ENCODE results near the gene MFAP3L.

MFAP3L gene

DNA sequence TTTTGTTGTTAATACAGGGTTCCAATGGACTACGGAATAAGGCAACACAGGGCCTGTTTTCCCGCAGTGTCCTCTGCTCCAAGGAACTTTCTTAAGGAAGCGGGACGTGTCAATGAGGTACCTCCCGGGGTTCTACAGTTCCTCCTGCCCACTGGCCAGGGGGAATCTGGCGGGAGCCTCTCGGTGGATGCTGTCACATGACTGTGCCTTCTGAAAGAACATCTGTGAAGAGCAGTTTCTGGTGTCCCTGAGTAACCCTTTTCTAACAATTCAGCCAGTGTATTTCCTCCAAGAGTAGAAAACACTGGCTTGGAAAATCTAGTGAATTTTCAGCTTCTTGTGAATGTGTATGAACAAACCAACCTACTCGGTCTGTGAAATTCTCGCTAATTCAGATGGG lies 32.7 kb downstream of the MFAP3L start:
- in situ Hi-C loops (cut with HindIII; ENCODE audit: low sequenced_read_pairs): no loop called here

- in situ Hi-C loops (cut with HindIII; ENCODE audit: low sequenced_read_pairs): no loop called here
These were observed 37.9 kb downstream of the MFAP3L start for GRCh38 chr4:169988252-169988651.

DNA sequence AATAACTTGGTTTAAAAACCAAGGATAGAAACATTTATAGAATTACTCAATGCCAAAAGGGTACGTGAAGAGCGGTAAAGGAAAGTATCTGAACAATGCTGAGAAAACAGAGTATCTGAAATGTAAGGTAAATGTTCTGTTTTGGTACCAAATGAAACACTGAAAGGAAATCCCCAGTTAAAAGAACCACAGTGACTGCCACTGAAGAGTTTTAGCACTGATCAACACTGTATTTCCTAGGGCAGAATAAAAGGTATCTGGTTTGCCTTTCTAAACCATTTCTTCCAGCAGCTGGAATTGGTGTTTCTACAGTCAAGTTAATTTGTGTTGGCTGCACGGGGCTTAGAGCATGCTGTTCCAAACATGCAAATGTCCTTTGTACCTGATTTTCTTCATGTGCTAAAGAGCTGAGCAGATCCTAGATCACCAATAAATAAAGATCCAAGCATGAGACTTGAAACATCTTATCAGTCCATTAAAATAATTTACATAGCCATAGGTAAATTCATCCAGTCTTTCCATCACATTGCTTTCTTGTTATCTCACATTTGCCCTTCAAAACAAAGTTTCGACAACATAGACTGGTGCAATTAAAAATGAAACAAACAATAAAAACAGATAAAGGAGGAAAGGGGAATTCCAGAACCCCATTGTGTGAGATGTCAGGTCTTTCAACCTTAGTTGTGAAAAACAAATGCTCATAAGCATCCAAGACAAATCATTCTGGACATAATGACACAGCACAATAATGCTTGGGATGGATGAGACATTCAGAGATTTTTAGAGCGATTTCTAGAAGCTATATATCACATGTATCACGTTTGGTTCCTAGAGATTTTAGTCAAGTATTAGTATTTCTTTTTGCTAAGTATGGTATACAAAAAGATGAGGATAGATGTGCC lies 38.6 kb downstream of the MFAP3L start:
- in situ Hi-C loops (cut with HindIII; ENCODE audit: low sequenced_read_pairs): no loop called here

DNA sequence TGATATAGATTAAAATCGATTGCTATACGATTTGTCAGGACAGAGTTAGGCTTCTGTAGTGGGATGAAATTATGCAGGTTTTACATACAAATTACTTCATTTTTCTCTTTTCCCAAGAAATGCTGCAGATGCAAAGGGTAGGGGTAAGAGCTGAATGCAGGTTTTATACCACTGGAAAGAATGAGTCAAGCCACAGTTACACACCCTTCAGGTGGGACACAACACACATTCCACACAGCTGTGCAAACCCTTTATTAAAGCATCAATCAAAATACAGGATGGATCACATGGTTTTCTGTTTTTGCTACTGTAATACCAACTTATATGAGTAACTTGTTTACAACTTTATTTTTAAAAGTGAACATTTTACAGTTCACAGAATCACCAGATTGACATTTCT lies 39.8 kb downstream of the MFAP3L start:
- in situ Hi-C loops (cut with HindIII; ENCODE audit: low sequenced_read_pairs): no loop called here

DNA sequence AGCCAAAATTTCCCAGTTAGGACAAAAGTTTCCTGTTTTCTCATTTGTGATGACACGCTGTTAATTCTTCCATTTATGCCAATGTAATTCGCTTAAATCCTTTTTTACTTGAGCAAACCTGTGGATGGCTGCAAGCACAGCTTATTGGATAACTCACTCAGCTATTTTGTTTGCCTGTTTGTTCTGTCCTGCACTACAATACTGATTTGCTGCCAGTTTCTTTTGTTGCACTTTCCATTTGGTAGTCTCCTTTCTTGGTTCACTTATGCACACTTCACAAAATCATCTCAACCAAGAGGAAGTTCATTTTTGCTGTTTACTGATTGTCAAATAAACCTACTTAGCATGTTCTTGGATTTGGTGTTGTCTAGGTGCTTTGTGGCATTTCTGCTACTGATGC lies 40.3 kb downstream of the MFAP3L start:
- in situ Hi-C loops (cut with HindIII; ENCODE audit: low sequenced_read_pairs): no loop called here

DNA sequence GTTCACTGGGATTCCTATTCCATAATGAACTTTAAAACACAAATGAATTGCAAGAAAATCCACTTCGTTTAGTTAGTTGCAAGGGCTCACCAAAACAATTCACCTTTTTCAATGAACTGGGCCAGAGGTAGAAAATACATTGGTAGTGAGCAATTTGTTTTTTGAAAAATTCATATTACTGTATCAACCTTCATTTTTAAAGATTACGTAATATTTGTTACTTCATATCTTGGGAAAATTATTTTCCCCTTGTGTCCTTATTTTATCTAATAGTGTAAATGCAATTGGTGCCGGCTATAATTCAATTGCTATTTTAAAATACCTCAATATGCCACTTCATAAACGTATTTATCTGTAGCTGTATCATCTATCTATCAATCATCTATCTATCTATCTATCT lies 41.5 kb downstream of the MFAP3L start:
- in situ Hi-C loops (cut with HindIII; ENCODE audit: low sequenced_read_pairs): no loop called here

- in situ Hi-C loops (cut with HindIII; ENCODE audit: low sequenced_read_pairs): no loop called here
These were observed 42.0 kb downstream of the MFAP3L start for GRCh38 chr4:169984173-169984572.

DNA sequence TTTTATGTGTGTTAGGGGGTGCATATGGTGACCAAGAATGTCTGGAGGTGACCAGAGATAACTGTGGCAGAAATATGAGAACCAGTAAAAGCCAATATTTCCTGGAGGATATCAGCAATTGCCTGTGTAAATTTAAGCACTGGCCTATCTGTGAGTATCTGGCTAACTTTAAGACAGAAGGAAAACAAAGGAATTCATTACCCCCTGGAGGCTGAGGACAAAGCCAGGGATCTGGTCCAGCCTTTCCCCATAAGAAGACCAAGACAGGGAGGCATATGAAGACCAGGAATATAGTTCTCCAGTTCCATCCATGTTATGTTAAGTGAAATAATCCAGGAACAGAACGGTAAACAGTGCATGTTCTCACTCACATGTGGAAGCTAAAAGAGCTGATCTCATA lies 49.2 kb downstream of the MFAP3L start:
- in situ Hi-C loops (cut with HindIII; ENCODE audit: low sequenced_read_pairs): no loop called here

- in situ Hi-C loops (cut with HindIII; ENCODE audit: low sequenced_read_pairs): no loop called here
These were observed 50.1 kb downstream of the MFAP3L start for GRCh38 chr4:169975838-169976796.

- in situ Hi-C loops (cut with HindIII; ENCODE audit: low sequenced_read_pairs): no loop called here
These were observed 50.9 kb downstream of the MFAP3L start for GRCh38 chr4:169975131-169975837.

GRCh38 chr4:169971456-169972015 lies 54.7 kb downstream of the MFAP3L start:
- in situ Hi-C loops (cut with HindIII; ENCODE audit: low sequenced_read_pairs): no loop called here

DNA sequence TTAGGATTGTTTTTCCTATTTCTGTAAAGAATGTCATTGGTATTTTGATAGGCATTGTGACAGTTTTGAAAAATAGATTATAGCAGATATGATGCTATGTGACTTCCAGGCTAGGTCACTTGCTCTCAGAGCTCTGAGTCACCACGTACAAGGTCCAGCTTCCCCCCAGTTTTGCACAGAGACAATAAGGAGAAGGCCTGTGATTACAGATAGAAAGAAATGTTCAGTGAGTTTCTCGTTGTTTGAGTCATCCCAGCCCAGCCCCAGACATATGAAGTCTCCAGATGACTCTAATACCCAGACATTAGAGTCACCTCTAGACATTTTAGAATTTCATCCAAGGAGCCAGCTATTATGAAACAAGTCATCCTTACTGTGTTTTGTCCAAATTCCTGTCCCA lies 57.2 kb downstream of the MFAP3L start:
- in situ Hi-C loops (cut with HindIII; ENCODE audit: low sequenced_read_pairs): no loop called here

DNA sequence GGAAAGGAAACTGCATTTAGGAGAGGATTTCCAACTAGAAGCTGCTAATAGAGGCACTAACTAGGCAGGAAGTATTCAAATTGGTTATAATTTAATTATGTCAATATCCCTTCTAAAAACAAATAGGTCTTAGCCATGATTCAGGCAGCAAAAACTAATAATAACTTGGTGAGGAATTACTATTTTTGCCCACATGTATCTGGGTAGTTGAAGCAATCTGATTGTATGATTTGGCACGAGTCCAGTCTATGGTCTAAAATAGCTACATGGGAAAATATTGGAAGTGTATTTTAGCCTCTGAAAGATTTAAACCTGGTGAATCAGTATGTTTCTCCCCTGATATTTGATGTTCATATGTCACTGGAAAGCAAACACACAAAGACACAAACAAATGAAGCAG lies 62.2 kb downstream of the MFAP3L start:
- in situ Hi-C loops (cut with HindIII; ENCODE audit: low sequenced_read_pairs): no loop called here

DNA sequence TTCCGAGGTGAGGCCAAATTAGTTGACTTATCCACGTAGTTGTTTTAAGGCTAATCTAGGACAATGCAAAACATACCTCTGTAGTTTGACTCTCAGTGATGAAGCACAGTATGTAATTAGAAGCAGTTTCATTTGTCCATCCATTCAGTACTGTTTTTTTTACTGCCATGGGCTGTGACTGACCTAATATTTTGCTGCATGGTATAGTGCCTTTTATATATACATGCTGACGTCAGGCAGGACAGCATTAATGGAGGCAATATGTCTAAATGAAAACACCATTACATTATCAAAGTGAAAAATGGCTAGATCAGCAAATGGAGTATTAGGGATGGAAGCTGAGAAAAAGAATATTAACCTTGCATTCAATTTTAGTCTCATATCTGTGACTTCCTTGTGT lies 66.9 kb downstream of the MFAP3L start:
- in situ Hi-C loops (cut with HindIII; ENCODE audit: low sequenced_read_pairs): no loop called here

DNA sequence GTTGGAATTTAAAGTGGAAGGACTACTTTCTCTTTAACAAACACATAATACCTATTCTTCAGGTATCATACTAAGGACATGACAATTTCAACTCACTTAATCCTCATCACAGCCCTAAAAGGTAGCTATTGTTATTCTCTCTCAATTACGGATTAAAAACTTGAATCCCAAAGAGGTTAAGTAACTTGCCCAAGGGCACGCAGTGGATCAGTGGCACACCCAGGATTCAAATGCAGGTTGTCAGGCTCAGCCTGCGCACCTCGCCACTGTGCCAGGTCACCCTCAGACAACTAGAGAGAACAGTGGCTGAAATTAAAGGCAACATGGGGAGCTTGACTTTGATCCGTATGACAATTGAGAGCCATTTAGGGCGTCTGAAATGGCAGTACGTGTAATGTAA lies 67.6 kb downstream of the MFAP3L start:
- in situ Hi-C loops (cut with HindIII; ENCODE audit: low sequenced_read_pairs): no loop called here

DNA sequence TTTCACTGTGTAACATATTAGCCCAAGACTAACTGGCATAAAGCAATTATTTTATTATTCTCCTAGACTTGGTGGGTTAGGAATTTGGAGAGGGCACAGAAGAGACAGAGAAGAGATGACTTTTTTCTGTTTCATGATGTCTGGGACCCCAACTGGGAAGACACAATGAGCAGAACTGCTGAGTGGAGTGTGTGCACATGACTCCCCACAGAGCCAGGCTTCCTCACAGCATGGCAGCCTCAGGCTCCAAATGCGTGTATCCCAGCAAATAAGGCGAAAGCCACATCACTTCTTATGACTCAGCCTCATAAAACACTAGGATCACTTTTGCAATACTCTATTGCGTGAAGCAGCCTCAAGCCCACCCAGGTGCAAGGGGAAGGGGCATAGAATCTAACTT lies 68.4 kb downstream of the MFAP3L start:
- in situ Hi-C loops (cut with HindIII; ENCODE audit: low sequenced_read_pairs): no loop called here

DNA sequence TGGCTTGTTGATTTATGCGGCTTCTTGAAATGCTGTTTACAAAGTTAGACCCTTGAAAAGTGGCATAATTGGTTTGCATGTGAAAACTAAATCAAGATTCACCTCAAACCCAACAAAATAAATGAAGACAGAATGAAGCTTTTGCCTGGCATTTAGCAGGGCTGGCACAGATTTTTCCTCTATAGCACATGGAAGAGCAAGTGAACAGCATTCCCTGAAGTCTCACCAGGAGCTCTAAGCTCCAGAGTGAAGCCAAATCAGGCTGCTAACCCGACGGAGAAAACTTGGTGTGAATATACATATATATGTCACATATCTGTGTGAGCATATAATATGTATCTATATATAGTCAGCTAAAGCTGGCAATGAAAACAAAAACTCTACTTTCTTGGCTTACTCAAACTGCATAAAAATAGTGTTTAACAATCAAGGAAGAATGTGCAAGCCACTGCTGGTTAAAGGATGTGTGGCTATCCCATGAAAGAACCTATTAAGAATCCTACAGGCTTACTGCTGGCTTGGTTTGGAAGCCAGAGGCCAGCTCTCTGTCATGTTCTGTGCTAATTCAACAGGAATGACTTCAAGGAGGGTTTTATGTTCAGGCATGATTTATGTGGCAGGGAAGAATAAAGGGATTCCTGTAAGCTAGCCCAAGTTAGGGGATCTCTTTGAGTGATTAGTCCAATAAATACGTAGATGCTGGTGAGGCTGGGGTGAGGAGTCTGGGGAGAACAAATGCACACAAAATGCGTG lies 69.9 kb downstream of the MFAP3L start:
- in situ Hi-C loops (cut with HindIII; ENCODE audit: low sequenced_read_pairs): no loop called here

GRCh38 chr4:169955521-169955920 lies 70.7 kb downstream of the MFAP3L start:
- in situ Hi-C loops (cut with HindIII; ENCODE audit: low sequenced_read_pairs): no loop called here

DNA sequence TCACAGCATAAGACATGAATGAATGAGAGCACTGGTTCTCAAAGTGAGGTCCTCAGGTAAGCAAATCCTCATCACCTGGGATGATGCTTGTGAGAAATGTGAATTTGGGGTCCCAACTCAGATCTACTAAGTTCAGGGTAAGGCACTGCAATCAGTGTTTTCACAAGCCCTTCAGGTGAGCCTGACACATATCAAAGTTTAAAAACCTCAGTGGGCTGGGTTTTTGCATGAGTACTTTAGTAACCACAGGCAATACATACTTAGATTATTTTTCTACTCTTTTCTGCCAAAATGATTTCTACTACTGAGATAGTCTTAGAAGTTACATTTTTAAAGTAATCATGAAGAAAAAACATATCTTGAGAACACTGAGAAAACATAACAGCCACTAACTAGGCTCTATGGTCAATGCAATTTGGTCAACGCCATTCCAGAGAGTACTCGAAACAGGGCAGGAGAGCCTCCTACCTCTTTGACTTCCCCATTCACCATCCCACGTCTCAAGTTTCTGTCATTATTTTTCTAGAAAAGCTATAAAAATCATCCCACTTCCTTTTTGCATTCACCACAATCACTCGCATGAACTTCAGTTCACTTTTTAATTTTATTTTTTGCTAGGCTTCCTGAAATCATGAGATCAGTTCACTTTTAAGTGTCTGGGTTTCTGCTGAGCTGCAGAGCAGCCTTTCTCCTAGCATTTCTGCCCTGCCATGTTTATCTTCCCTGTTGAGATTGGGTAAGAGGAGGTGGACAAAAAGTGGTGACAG lies 73.8 kb downstream of the MFAP3L start:
- in situ Hi-C loops (cut with HindIII; ENCODE audit: low sequenced_read_pairs): no loop called here
